ENCODE results near the gene TRPC4AP. TPM values are rescaled to one million over a fixed set of nuclear protein-coding genes. Genes with fewer than 3 reads are reported as not detected.

TRPC4AP gene
- total RNA-seq, 4 donors from 2014 or later = 63.4 to 101 (median 76.4) TPM

GRCh38 chr20:34970846-34971560, 121.6 kb downstream of the TRPC4AP start:
- no peak for DNase-seq (ENCODE audit: low spot score in 2 of 2)
- no peak overlapping the region for H3K4me3 ChIP-seq
- H3K27me3 ChIP-seq = no peaks in the 10 kb centered on the region
- no peak overlapping the region for H3K27ac ChIP-seq
- H3K36me3 ChIP-seq = no peaks in the 10 kb centered on the region
- H3K4me1 ChIP-seq = no peaks in the 10 kb centered on the region
- 80 to 82% methylated on average over 9 of the region's 9 CpGs for WGBS, 2 donors
- TF ChIP-seq EP300 (IDR thresholded peaks at IDR 0.05) = no peak
- TF ChIP-seq POLR2A (IDR thresholded peaks at IDR 0.05) = no peak
- TF ChIP-seq CTCF (IDR thresholded peaks at IDR 0.05) = no peak
- no peaks in the 10 kb centered on the region for H3K9me3 ChIP-seq

- Histone ChIP-seq H3K4me1 (no peaks in the 10 kb centered on the region), H3K9me3 (no peaks in the 10 kb centered on the region), H3K27ac (no peak overlapping the region), H3K36me3 (no peaks in the 10 kb centered on the region), H3K4me3 (no peak overlapping the region), H3K27me3 (no peaks in the 10 kb centered on the region)
- TF ChIP-seq EP300 (IDR thresholded peaks at IDR 0.05) (no peak), CTCF (IDR thresholded peaks at IDR 0.05) (no peak), POLR2A (IDR thresholded peaks at IDR 0.05) (no peak)
- 92 to 93% methylated on average over 7 of the region's 7 CpGs for WGBS, 2 donors
- DNase-seq (ENCODE audit: low spot score in 2 of 2) = no peak
Measured at GRCh38 chr20:34970193-34970840, 122.3 kb downstream of the TRPC4AP start.

GRCh38 chr20:34968042-34968775, 124.4 kb downstream of the TRPC4AP start:
- 63 to 64% methylated on average over 7 of the region's 7 CpGs for WGBS, 2 donors
- DNase-seq (ENCODE audit: low spot score in 2 of 2) = no peak

GRCh38 chr20:34967421-34967820, 125.2 kb downstream of the TRPC4AP start:
- Histone ChIP-seq H3K9me3 (no peaks in the 10 kb centered on the region), H3K4me1 (no peaks in the 10 kb centered on the region), H3K4me3 (no peak overlapping the region), H3K27ac (no peak overlapping the region), H3K36me3 (no peaks in the 10 kb centered on the region), H3K27me3 (no peaks in the 10 kb centered on the region)
- TF ChIP-seq EP300 (IDR thresholded peaks at IDR 0.05) (no peak), POLR2A (IDR thresholded peaks at IDR 0.05) (no peak), CTCF (IDR thresholded peaks at IDR 0.05) (no peak)
- DNase-seq (ENCODE audit: low spot score in 2 of 2) = no peak
- WGBS, 2 donors = 87% methylated on average over 5 of the region's 5 CpGs

More at GRCh38 chr20:34968042-34968775, 124.4 kb downstream of the TRPC4AP start:
- Histone ChIP-seq H3K9me3 (no peaks in the 10 kb centered on the region), H3K36me3 (no peaks in the 10 kb centered on the region), H3K4me3 (no peak overlapping the region), H3K27me3 (no peaks in the 10 kb centered on the region), H3K27ac (no peak overlapping the region), H3K4me1 (no peaks in the 10 kb centered on the region)
- no peak for TF ChIP-seq POLR2A (IDR thresholded peaks at IDR 0.05)
- TF ChIP-seq CTCF (IDR thresholded peaks at IDR 0.05) = no peak
- no peak for TF ChIP-seq EP300 (IDR thresholded peaks at IDR 0.05)

- TF ChIP-seq POLR2A (IDR thresholded peaks at IDR 0.05) (no peak), CTCF (IDR thresholded peaks at IDR 0.05) (no peak), EP300 (IDR thresholded peaks at IDR 0.05) (no peak)
- Histone ChIP-seq H3K4me3 (no peak overlapping the region), H3K27ac (no peak overlapping the region), H3K27me3 (no peaks in the 10 kb centered on the region), H3K9me3 (no peaks in the 10 kb centered on the region), H3K4me1 (no peaks in the 10 kb centered on the region), H3K36me3 (no peaks in the 10 kb centered on the region)
- no peak for DNase-seq (ENCODE audit: low spot score in 2 of 2)
- WGBS, 2 donors = 89 to 96% methylated on average over 5 of the region's 5 CpGs
Measured at GRCh38 chr20:34965051-34965450, 127.6 kb downstream of the TRPC4AP start.

Measured in tibial nerve (tissue), 4 donors.